Endometrial microvascular endothelial cells (primary cell): ENCODE measurements around the gene COA5. TPM values are rescaled to one million over a fixed set of nuclear protein-coding genes. Genes with fewer than 3 reads are reported as not detected.

Source experiments
- in situ Hi-C: cut with HindIII; loops from 2 replicates; pipeline ENCODE4 v1.10.0; 2017; ENCODE audit warnings: low sequenced_read_pairs, low pct_unique_long_range_greater_than_20kb; ENCODE audit errors: inconsistent ontology term
- total RNA-seq: library from RNA; depleted of rRNA; stranded (reverse); fragments of >200 nt; gene quantifications from one replicate; pipeline ENCODE4 v1.2.3, GENCODE V29; 2015; ENCODE audit errors: inconsistent ontology term

The COA5 gene
- 14.0 TPM for total RNA-seq

DNA sequence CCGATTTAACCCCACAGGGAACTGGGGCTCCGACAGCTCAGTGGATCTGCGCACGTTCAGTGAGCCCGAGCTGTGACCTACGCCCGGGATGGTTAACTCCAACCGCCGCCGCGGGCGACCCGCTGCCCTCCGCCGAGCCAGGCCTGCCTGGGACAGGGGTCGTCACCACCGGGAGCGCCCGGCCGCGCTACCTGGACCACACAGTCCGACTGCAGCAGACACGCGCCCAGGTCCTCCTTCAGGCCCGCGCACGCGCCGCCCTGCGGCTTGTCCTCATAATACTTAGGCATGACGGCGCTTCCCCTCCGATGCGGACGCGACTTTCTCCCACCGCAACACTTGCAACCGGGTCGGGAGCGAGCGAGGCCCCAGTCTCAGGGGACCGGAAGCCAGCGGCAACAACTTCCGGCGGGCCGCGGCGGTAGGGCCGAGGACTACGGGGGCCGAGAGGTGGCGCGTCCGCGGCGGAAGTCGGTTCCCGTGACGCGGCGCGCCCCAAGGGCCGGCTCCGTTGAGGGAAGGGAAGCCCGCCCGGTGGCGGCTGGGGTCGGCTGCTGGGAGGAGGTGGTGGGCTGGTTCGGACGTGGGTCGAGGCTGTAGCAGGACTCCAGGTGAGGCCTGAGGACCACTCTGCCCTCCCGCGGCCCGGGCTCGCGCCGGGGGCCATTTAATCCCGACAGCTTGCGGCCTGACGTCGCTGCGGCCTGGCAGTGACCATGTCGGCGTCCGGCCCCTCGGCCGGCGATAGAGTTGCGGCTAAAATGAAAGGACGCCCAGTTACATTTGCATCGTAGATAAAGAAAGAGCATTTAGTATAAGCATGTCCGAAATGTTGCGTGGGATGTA is at the start of gene COA5, which contains the start of gene UNC50:
COA5 (minus strand) TSS at position 397 of the 846 bp plus-strand sequence; CDS start at position 290, 107 bp downstream.
UNC50 (plus strand) TSS at position 474 of the 846 bp plus-strand sequence. CDS start 1,171 bp downstream, outside the sequence.
- in situ Hi-C loops: loop anchor here (25.0 kb wide), 1 partner anchor 129 kb away; the partner anchor contains the start of gene MGAT4A

GRCh38 chr2:98656800-98657199 is 48.5 kb upstream of the COA5 start:
- in situ Hi-C loops: no loop called here

DNA sequence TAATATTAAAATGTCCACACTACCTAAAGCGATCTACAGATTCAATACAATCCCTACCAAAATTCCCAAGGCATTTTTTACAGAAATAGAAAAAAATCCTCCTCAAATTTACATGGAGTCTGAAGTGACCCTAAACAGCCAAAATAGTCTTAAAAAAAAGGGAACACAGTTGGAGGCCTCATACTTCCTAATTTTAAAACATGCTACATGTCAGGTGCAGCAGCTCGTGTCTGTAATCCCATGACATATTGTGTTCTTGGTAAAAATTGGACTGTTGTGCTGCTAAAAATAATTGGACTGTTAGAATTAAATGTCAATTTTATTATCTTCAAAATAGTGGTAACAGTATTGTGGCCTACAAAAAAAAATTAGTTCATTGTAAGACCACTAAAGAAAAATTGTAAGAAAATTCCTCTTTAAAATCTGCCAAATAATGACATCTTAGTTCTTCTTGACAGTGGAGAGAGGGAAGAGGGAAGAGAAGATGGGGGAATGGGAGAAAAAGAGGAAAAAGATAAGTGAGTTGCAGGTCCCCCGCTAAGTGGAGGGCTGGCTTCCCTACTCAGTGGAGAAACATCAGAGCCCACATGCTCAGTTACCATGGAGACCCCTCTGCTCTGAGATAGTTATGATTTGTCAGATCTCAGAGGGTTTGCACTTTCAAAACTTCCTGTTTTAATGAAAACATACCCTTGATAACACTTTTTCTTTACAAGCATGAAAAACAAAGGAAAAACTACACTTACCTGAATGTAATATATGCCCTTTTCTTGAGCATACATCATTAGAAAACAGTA is 46.6 kb upstream of the COA5 start:
- in situ Hi-C loops: no loop called here

DNA sequence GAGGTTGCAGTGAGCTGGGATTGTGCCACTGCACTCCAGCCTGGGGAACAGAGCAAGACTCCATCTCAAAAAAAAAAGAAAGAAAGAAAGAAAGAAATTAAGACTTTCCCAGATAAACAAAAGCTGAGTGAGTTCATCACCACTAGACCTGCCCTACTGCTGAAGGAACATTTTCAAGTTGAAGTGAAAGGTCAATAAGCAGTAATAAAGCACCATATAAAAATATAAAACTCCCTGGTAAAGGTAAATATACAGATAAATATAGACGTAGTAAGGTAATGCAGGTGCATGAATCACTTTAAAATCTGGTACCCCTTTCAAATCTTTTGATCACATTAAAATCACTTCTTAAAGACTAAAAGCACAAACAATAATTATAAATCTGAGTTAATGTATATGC is 42.7 kb upstream of the COA5 start:
- in situ Hi-C loops: no loop called here

DNA sequence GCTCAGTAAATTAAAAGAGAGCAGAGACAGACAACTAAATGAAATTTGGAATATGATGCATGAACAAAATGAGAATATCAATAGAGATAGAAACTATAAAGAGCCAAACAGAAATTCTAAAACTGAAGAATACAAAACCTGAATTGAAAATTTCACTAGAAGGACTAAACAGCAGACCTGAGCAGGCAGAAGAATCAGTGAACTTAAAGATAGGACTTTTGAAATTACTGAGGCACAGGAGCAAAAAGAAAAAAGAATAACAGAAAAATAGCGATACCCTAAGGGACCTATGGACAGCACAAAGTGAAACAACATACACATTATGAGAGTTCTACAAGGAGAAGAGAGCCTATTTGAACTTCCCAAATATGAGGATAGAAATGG is 41.7 kb upstream of the COA5 start:
- in situ Hi-C loops: no loop called here

- in situ Hi-C loops: no loop called here
Observed at GRCh38 chr2:98649135-98649991, 41.1 kb upstream of the COA5 start.

DNA sequence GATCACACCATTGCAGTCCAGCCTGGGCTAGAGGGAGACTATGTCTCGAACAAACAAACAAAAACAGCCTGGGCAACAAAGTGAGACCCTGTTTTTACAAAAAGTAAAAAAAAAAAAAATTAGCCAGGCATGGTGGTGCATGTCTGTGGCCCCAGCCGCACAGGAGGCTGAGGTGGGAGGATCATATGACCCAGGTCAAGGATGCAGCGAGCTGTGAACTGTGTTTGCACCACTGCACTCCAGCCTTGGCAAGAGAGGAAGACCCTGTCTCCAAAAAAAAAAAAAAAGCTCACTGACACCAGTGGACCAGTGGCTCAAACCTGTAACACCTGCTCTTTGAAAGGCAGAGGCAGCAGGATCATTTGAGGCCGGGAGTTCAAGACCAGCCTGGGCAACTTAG is 40.1 kb upstream of the COA5 start:
- in situ Hi-C loops: no loop called here

- in situ Hi-C loops: no loop called here
Observed at GRCh38 chr2:98647636-98648035, 39.3 kb upstream of the COA5 start.

DNA sequence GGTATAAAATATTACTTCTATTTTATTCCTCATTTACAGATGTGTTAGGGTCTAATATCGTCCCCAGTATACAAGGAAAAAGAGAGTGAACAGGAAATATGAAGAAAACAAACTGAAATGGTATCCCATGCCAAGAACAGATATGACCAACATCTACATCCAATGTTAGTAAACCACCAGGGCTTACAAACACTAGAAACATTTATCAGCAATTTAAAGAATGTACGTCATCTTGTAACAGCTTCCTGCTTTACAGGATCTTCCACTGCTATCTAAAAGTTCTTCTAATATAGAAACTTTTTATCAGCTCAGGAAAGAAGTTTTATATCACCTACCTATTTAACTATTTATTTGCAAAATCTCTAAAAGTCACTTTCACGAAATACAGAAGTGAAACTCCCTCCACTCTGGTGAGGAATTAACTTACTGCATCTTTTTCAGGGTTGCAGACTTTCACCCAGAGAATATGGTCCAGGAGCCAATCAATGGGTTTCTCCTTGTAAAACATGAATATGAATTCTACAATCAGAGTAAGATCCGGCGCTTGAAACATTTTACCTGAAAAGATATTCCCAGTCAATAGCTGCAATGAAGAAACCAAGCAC is 35.3 kb upstream of the COA5 start:
- in situ Hi-C loops: no loop called here

- in situ Hi-C loops: no loop called here
Observed at GRCh38 chr2:98637401-98638147, 29.3 kb upstream of the COA5 start.

- in situ Hi-C loops: no loop called here
Observed at GRCh38 chr2:98634406-98635092, 26.2 kb upstream of the COA5 start.

DNA sequence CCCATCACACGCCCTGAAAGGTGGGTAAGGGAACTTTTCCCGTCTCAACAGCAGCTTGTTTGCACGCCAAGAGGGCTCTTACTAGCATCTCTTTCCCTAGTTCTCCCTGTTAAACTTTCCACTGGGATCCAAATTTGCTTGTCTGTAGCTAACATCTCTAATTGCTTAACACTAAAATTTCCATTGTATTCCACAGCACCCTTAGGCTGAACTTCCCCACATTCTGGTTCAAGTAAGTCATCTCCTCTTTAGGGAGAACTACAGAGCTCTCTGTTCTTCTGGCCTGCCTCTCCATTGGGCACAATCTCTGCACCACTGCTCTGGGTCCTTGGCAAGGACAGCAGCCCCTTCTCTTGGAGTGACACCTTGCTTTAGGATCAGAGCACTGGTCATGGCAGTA is 24.0 kb upstream of the COA5 start:
- in situ Hi-C loops: no loop called here

DNA sequence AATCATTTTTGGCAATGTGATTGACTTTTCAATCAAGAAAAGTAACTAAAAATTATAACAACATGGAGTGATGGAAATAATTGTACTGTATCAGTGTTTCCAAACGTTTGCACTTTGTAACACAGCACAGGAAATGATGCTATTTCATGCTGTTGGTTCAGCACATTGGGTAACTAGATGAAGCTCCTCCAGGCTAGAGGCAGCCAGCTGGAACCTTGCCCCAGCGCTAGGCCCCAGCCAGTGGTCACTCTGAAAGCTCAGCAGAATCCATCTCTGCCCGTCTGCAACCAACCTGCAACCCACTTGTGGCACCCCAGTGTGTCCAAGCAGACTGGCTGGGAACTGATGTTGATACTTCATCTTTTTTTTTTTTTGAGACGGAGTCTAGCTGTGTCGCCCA is 15.3 kb upstream of the COA5 start:
- in situ Hi-C loops: loop anchor here (25.0 kb wide), 1 partner anchor 114 kb away; the partner anchor contains the start of gene MGAT4A

DNA sequence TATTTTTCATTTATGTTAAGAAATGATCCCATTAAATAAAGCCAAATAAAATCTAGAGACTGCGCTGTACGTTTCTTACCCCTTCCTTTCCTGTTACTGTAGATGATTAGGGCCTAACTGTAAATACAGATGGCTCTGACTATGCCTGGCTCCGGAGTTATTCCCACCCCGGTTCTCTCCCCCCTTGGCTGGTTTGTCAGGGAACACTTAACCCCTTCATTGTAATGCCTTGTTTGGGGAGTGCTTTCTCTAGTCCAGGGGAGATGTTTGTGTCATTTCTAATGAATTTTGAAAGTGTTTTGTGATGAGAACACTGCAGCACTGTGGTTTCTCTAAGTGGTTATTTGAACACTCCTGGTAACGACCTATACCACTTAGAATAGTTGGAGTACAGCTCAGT is 8.8 kb upstream of the COA5 start:
- in situ Hi-C loops: loop anchor here (25.0 kb wide), 1 partner anchor 120 kb away; the partner anchor contains the start of gene MGAT4A

GRCh38 chr2:98615481-98615880 is 7.2 kb upstream of the COA5 start:
- in situ Hi-C loops: loop anchor here (25.0 kb wide), 1 partner anchor 122 kb away; the partner anchor contains the start of gene MGAT4A

DNA sequence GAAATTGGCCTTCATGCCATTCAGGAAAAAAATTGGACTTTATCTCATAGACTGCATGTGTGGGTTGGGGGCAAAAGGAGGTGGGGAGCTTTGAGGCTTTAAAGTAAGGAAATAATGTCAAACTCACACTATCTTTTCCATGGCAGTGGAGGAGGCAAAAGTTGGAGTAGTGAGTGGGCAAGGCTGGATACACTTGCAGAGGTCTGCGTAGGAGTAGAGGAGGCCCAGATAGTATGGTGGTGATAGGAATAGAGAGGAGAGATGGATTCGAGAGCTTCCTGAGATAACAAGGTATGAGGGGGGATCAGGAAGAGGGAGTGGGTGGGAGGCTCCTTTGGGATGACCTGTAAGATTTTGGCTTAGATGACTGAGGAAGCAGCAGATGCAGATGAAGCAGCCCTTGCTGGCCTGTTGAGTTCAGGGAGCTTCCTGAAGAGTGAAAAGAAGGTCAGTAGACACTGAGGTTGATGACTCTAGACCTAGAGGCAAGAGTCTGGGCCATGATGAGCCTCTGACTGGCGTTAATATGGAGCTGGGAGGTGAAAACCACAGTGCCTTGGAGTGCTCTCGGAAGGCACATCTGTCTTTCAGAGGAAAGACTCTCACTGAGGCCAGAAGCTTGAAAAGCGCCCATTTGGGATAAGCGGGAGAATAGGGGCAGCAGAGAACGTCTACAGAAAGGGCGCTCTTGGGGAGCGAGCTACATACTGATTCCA is 5.9 kb upstream of the COA5 start:
- in situ Hi-C loops: loop anchor here (25.0 kb wide), 1 partner anchor 123 kb away; the partner anchor contains the start of gene MGAT4A
